SH-SY5Y (cell line): Measurements from ENCODE around the gene DYNLT2.

Source experiments
- GATA2 ChIP-seq: IDR thresholded peaks from 2 replicates; pipeline ENCODE4 v1.6.1; 2011; ENCODE audit warnings: mild to moderate bottlenecking, low read depth, low read length
- GATA3 ChIP-seq: IDR thresholded peaks from 2 replicates; pipeline ENCODE4 v1.6.1; 2011; ENCODE audit warnings: low read depth, mild to moderate bottlenecking, low read length, moderate library complexity

DNA sequence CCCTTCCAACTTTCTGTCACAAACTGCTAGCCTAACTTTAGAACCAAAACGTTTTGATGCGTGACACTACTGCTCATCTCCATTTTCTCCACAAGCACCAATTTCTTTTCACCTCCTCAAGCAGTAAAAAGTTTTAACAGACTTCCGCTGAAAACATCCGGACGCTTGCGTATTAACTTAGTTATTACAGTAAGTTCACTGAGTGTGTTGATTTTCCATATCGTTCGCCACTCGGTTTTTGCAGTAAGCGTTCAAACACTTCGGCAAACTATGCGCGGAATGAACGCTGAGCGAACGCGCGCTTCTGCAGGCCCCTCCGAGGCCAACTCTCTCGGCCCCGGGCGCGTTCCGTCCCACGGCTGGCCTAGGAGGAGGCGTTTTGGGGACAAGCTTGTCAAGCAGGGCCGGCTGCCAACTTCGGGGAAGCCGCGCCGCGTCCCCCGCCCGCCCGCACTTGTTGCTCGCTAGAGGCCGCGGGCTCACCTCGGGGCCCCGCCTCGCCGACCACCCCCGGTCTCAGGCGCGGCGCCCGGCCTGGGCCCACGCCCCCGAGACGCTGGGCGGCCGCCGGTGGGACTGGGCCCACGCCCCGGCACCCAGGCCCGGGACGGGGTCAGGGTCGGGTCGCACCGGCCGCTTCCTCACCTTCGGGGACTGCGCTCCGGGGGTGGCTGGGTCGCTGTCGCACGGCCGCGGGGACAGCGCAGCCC lies 28.0 kb downstream of the DYNLT2 start:
- TF ChIP-seq GATA2: no peak
- TF ChIP-seq GATA3: no peak
